H1 (cell line): Measurements from ENCODE around the gene CLEC16A. TPM values are rescaled to one million over a fixed set of nuclear protein-coding genes. Genes with fewer than 3 reads are reported as not detected.

Experiments used
- CTCF ChIA-PET: fragments of 300-600 bp; sonication (Branson Sonifier 250); formaldehyde crosslinking; loops from one replicate; lab custom pipeline; 2021; ENCODE audit not compliant: partially characterized antibody; lab: Charles Lee
- POLR2A ChIA-PET: fragments of 300-600 bp; sonication (Branson Sonifier 250); formaldehyde crosslinking; loops from one replicate; lab custom pipeline; 2021; ENCODE audit warnings: inconsistent platforms; ENCODE audit not compliant: partially characterized antibody; lab: Charles Lee
- DNase-seq, 2 experiments: peaks; one replicate each; pipeline versions ENCODE4 v3.0.0 to v3.0.0-alpha.2; 2010 to 2022; ENCODE audit warnings: low spot score in 2 of 2, low read depth in 1 of 2, mixed read lengths in 1 of 2
- FAIRE-seq: peaks from 2 replicates; lab custom pipeline; 2011; peaks lifted over from hg19 to GRCh38; lab: Jason Lieb, UNC
- H2AFZ ChIP-seq: 2 replicates; pipeline ENCODE4 v1.8.1; 2012; ENCODE audit warnings: low read length, inconsistent platforms
- H2AK5ac ChIP-seq: 2 replicates; pipeline ENCODE4 v1.6.1; 2013; ENCODE audit warnings: low read depth, low read length
- H2BK120ac ChIP-seq: replicated peaks from 2 replicates; pipeline ENCODE3; 2013; ENCODE audit warnings: low read depth, low read length, inconsistent platforms
- H2BK12ac ChIP-seq: 2 replicates; pipeline ENCODE4 v1.6.1; 2013; ENCODE audit warnings: low read depth, low read length
- H2BK15ac ChIP-seq: 2 replicates; pipeline ENCODE4 v1.6.1; 2013; ENCODE audit warnings: low read length
- H2BK20ac ChIP-seq: 2 replicates; pipeline ENCODE4 v1.6.1; 2013; ENCODE audit warnings: low read length
- H2BK5ac ChIP-seq: 2 replicates; pipeline ENCODE4 v1.6.1; 2013; ENCODE audit warnings: low read depth, low read length
- H3K14ac ChIP-seq: 2 replicates; pipeline ENCODE4 v1.6.1; 2013; ENCODE audit warnings: inconsistent platforms; ENCODE audit not compliant: insufficient read length
- H3K18ac ChIP-seq: 2 replicates; pipeline ENCODE4 v1.6.1; 2013; ENCODE audit warnings: low read length; ENCODE audit errors: extremely low read depth
- H3K23ac ChIP-seq: 2 replicates; pipeline ENCODE4 v1.6.1; 2013; ENCODE audit warnings: inconsistent platforms; ENCODE audit not compliant: insufficient read length
- H3K23me2 ChIP-seq: 2 replicates; pipeline ENCODE4 v1.6.1; 2013; ENCODE audit warnings: low read depth, low read length
- H3K27ac ChIP-seq: 2 replicates; pipeline ENCODE4 v1.6.1; 2011; ENCODE audit warnings: low read depth, low read length, inconsistent platforms
- H3K27me3 ChIP-seq, 4 experiments: replicated peaks in 1 of 4; 1 replicate in 1 of 4; 2 replicates in 3 of 4; pipeline versions ENCODE4 v1.6.1 to v1.8.1; 2011 to 2013; ENCODE audit warnings: low read length in 3 of 4, mild to moderate bottlenecking in 3 of 4, inconsistent platforms in 2 of 4, mixed read lengths in 2 of 4, moderate library complexity in 1 of 4; ENCODE audit not compliant: control insufficient read depth in 3 of 4, insufficient read depth in 3 of 4; ENCODE audit errors: extremely low read depth in 1 of 4
- H3K36me3 ChIP-seq, 4 experiments: 2 replicates each; pipeline versions ENCODE4 v1.6.1 to v1.8.1; 2011 to 2013; ENCODE audit warnings: mild to moderate bottlenecking in 4 of 4, low read length in 3 of 4, moderate library complexity in 2 of 4, control low read depth in 1 of 4, inconsistent platforms in 1 of 4; ENCODE audit not compliant: insufficient read depth in 4 of 4, control insufficient read depth in 2 of 4
- H3K4ac ChIP-seq: replicated peaks from 2 replicates; pipeline ENCODE3; 2013; ENCODE audit warnings: low read length, low read depth, mixed read lengths, inconsistent platforms; ENCODE audit not compliant: insufficient read length
- H3K4me1 ChIP-seq, 4 experiments: replicated peaks in 1 of 4; 1 replicate in 1 of 4; 2 replicates in 3 of 4; pipeline versions ENCODE4 v1.6.1 to v1.8.1; 2011 to 2013; ENCODE audit warnings: low read length in 3 of 4, inconsistent platforms in 2 of 4, mixed read lengths in 1 of 4; ENCODE audit not compliant: insufficient read depth in 4 of 4, control insufficient read depth in 3 of 4
- H3K4me2 ChIP-seq, 2 experiments: 2 replicates each; pipeline versions ENCODE4 v1.6.1 to v1.8.1; 2011 to 2013; ENCODE audit warnings: low read depth in 2 of 2, low read length in 2 of 2, control low read depth in 1 of 2, inconsistent platforms in 1 of 2, mild to moderate bottlenecking in 1 of 2; ENCODE audit not compliant: insufficient read depth in 1 of 2
- H3K4me3 ChIP-seq, 4 experiments: fragments of 200-600, 300-600 bp in 1 of 4; sonication (generic), shearing (Covaris generic), sonication (Bioruptor Twin) in 1 of 4; 2 replicates each; pipeline versions ENCODE4 v1.5.1 to v1.8.1; 2011 to 2016; ENCODE audit warnings: low read length in 4 of 4, low read depth in 3 of 4, control low read depth in 2 of 4, inconsistent platforms in 2 of 4, mild to moderate bottlenecking in 2 of 4, mixed read lengths in 1 of 4, moderate library complexity in 1 of 4; ENCODE audit not compliant: insufficient read depth in 2 of 4; ENCODE audit errors: extremely low read depth in 1 of 4
- H3K56ac ChIP-seq: replicated peaks from 2 replicates; pipeline ENCODE3; 2013; ENCODE audit warnings: low read depth, mild to moderate bottlenecking, mixed read lengths, low read length, inconsistent platforms; ENCODE audit not compliant: insufficient read length
- H3K79me1 ChIP-seq: 2 replicates; pipeline ENCODE4 v1.6.1; 2013; ENCODE audit warnings: low read depth, low read length, control low read depth
- H3K79me2 ChIP-seq, 2 experiments: 2 replicates each; pipeline versions ENCODE4 v1.6.1 to v1.8.1; 2012 to 2013; ENCODE audit warnings: low read length in 2 of 2, mild to moderate bottlenecking in 2 of 2, inconsistent platforms in 1 of 2; ENCODE audit not compliant: insufficient read depth in 2 of 2, control insufficient read depth in 1 of 2
- H3K9ac ChIP-seq, 4 experiments: replicated peaks in 1 of 4; 1 replicate in 1 of 4; 2 replicates in 3 of 4; pipeline versions ENCODE4 v1.6.1 to v1.8.1; 2011 to 2013; ENCODE audit warnings: low read depth in 3 of 4, low read length in 3 of 4, control low read depth in 2 of 4, mild to moderate bottlenecking in 2 of 4, moderate library complexity in 2 of 4, inconsistent platforms in 1 of 4; ENCODE audit errors: extremely low read depth in 1 of 4
- H3K9me3 ChIP-seq, 2 experiments: 2 replicates each; pipeline versions ENCODE4 v1.6.1 to v1.8.1; 2012 to 2013; ENCODE audit warnings: mild to moderate bottlenecking in 2 of 2, moderate library complexity in 2 of 2, control low read depth in 1 of 2, inconsistent platforms in 1 of 2, low read depth in 1 of 2, low read length in 1 of 2, mixed read lengths in 1 of 2; ENCODE audit not compliant: insufficient read depth in 2 of 2
- H4K20me1 ChIP-seq, 2 experiments: replicated peaks in 1 of 2; 2 replicates each; pipeline versions ENCODE3 to v1.8.1; 2011 to 2013; ENCODE audit warnings: inconsistent platforms in 2 of 2, low read length in 2 of 2, mild to moderate bottlenecking in 1 of 2; ENCODE audit not compliant: insufficient read depth in 2 of 2, control insufficient read depth in 1 of 2
- H4K5ac ChIP-seq: 2 replicates; pipeline ENCODE4 v1.6.1; 2013; ENCODE audit warnings: low read length, low read depth, mixed read lengths, inconsistent platforms; ENCODE audit not compliant: insufficient read length
- H4K8ac ChIP-seq: 2 replicates; pipeline ENCODE4 v1.8.0; 2013; ENCODE audit warnings: mild to moderate bottlenecking, moderate library complexity, low read length, inconsistent platforms; ENCODE audit not compliant: insufficient read depth; ENCODE audit errors: extremely low read depth
- H4K91ac ChIP-seq: replicated peaks from 2 replicates; pipeline ENCODE3; 2013; ENCODE audit warnings: low read length, mixed read lengths, inconsistent platforms; ENCODE audit not compliant: insufficient read length
- ASH2L ChIP-seq: fragments of 200-600, 300-600 bp; sonication (generic); IDR thresholded peaks from one replicate; pipeline ENCODE4 v1.7.1; 2017; ENCODE audit warnings: low read length
- CTBP2 ChIP-seq: IDR thresholded peaks from 2 replicates; pipeline ENCODE4 v1.7.0; 2011; ENCODE audit warnings: borderline replicate concordance, mild to moderate bottlenecking, moderate library complexity, mixed read lengths, low read length; ENCODE audit not compliant: insufficient read depth, insufficient read length
- EGR1 ChIP-seq: IDR thresholded peaks from 2 replicates; pipeline ENCODE4 v1.6.1; 2011; ENCODE audit warnings: low read depth, low read length, borderline replicate concordance
- EP300 ChIP-seq, 2 experiments: IDR thresholded peaks; 1 replicate in 1 of 2; 2 replicates in 1 of 2; pipeline ENCODE4 v1.6.1; 2011 to 2012; ENCODE audit warnings: low read depth in 2 of 2, low read length in 2 of 2, mild to moderate bottlenecking in 2 of 2, borderline replicate concordance in 1 of 2, inconsistent platforms in 1 of 2, moderate library complexity in 1 of 2
- JUND ChIP-seq: IDR thresholded peaks from 2 replicates; pipeline ENCODE4 v1.6.1; 2011; ENCODE audit warnings: mild to moderate bottlenecking, improper control_type of control experiment, low read length
- RNF2 ChIP-seq: fragments of 200-900, 300-1000 bp; sonication (generic); IDR thresholded peaks from 2 replicates; pipeline ENCODE4 v1.7.1; 2016; ENCODE audit warnings: borderline replicate concordance, low read depth, mild to moderate bottlenecking, antibody characterized with exemption, low read length; ENCODE audit not compliant: poor library complexity, severe bottlenecking; ENCODE audit errors: missing control alignments
- YY1 ChIP-seq: IDR thresholded peaks from 2 replicates; pipeline ENCODE4 v1.6.1; 2011; ENCODE audit warnings: low read depth, mild to moderate bottlenecking, low read length
- WGBS, 2 experiments: shearing (Covaris generic) in 1 of 2; methylation state at CpG; one replicate each; pipeline versions ENCODE4 v1.1.6 to v1.1.7; 2013 to 2015; ENCODE audit warnings: low lambda C conversion rate in 2 of 2, mixed read lengths in 2 of 2, inconsistent platforms in 1 of 2, low coverage in 1 of 2, missing lambda C conversion rate in 1 of 2; ENCODE audit not compliant: insufficient replicate concordance in 2 of 2, insufficient coverage in 1 of 2, insufficient read length in 1 of 2; ENCODE audit errors: extremely low coverage in 1 of 2, missing lambda C conversion rate in 1 of 2; 5-methylcytosine and 5-hydroxymethylcytosine counted together
- polyA plus RNA-seq, 7 experiments: library from polyadenylated mRNA; depleted of rRNA in 3 of 7; stranded (reverse) in 5 of 7; unstranded in 2 of 7; fragments of >200 nt in 5 of 7; fragments of 200-250 nt in 2 of 7; gene quantifications; 1 replicate in 5 of 7; 2 replicates in 1 of 7; 4 replicates in 1 of 7; pipeline versions ENCODE4 v1.2.1 to v1.2.3, GENCODE V29; 2011 to 2013; ENCODE audit warnings: missing spikeins in 2 of 7, mixed read lengths in 2 of 7
- total RNA-seq: library from RNA; stranded (reverse); fragmentation: NEBNext Ultra II Directional; extraction: Animal tissue kit (Norgen Biotek cat#: 25700); gene quantifications from 2 replicates; pipeline ENCODE4 v1.2.1, GENCODE V29; 2021

CLEC16A gene
- total and polyA plus RNA-seq, 2 of the 8 experiments (the other 6 are each of a cell fraction or from before 2014, with no cell fraction given) = 7.6 to 19.3 TPM

DNA sequence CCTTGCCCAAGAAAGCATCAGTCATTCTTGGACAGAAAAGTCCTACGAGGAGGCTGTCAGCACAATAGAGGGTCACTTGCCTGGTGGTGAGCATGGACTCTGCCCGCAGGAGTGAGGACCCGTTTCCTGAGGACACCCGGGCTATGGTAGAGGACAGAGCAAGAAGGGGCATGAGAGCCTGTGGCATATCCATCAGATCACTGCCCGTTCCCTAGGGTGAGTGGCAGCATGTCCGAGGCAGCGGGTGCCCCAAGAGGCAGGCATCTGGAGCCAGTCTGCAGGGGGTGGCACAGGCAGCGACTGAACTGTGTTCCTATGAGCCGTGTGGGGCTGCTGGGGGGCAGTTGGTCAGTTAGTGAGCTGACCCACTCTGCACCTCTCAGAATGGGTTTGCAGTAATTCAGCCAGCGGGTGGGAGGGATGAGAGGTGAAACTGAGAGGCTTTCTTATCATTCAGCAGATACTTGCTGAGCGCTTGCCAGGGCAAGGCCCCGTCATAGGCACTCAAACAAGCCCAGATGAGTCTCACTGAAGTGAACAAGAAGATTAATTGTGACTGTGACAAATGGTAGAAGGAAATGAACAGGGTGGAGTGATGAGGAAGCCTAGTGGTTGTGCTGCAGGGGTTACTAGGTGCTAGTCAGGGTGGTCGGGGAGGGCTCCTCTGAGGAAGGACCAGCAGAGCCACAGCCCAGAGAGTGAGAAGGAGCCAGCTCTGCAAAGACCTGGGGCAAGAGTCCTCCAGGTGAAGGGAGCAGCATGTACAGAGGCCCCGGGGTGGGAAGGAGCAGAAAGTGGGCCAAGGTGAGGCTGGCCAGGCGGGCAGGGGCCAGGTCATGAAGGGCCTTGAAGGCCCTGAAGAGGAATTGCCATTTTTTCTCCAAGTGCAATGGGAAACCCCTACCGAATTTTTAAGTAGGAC lies 87.9 kb downstream of the CLEC16A start:
- Histone ChIP-seq H2AK5ac (no peak overlapping the region), H3K18ac (no peak overlapping the region), H3K4me3 (no peak overlapping the region), H3K9me3 (no peaks in the 10 kb centered on the region), H2BK120ac (no peak overlapping the region), H3K27me3 (no peaks in the 10 kb centered on the region), H2BK20ac (no peak overlapping the region), H3K27ac (no peak overlapping the region), H3K79me2 (no peaks in the 10 kb centered on the region), H3K36me3 (peaks cover 0 to 4% (median 0%) of the 10 kb centered on the region in 4 experiments; a peak in 2 of 8 replicates), H4K8ac (no peak overlapping the region), H3K4ac (no peak overlapping the region), H4K91ac (no peak overlapping the region), H3K4me2 (no peak overlapping the region), H2BK5ac (no peak overlapping the region), H3K23me2 (no peaks in the 10 kb centered on the region), H3K79me1 (no peaks in the 10 kb centered on the region), H3K9ac (no peak overlapping the region), H3K56ac (no peak overlapping the region), H2BK15ac (no peak overlapping the region), H4K5ac (no peak overlapping the region), H2AFZ (no peak overlapping the region), H3K4me1 (peaks cover 0 to 6% (median 0%) of the 10 kb centered on the region in 4 experiments; a peak in 3 of 7 replicates)
- ChIA-PET POLR2A (no interaction called here), CTCF (interaction anchor here (1.5 kb wide), 1 partner anchor 18 kb away, joined by 5 read pairs; no protein-coding TSS in a partner anchor)
- FAIRE-seq = no peak
- WGBS, 2 experiments = 88% methylated on average over 16 of the region's 16 CpGs; no CpG with 5 or more reads in 1 of the 2 experiments
- TF ChIP-seq EGR1 = no peak
- no peak for TF ChIP-seq JUND
- no peak for TF ChIP-seq CTBP2
- TF ChIP-seq EP300 (IDR thresholded peaks at IDR 0.05; ENCODE audit: borderline replicate concordance in 1 of 2, low read depth in 2 of 2, low read length in 2 of 2) = no peak
- no peak for TF ChIP-seq RNF2
- TF ChIP-seq YY1 = no peak
- no peak for TF ChIP-seq ASH2L
- TF ChIP-seq, all 59 proteins: peak for 0
- Histone ChIP-seq H3K23ac (no peak overlapping the region), H4K20me1 (peaks cover 0 to 2% of the 10 kb centered on the region in 2 experiments), H3K14ac (no peak overlapping the region), H2BK12ac (no peak overlapping the region)
- DNase-seq = no peak
